Neural cell (in vitro differentiated cells): ENCODE results near the gene FGF12. TPM values are rescaled to one million over a fixed set of nuclear protein-coding genes. Genes with fewer than 3 reads are reported as not detected.

Source experiments
- H2AFZ ChIP-seq: fragments of 200-600, 300-800 bp; sonication (generic), shearing (Covaris generic); 2 replicates; pipeline ENCODE4 v1.6.0; 2014; ENCODE audit warnings: low read depth, mild to moderate bottlenecking, antibody characterized with exemption, low read length, moderate library complexity
- H3F3A ChIP-seq: fragments of 200-600 bp; shearing (Covaris generic); 2 replicates; pipeline ENCODE4 v1.6.1; 2016; ENCODE audit warnings: mild to moderate bottlenecking, moderate library complexity, mixed read lengths, antibody characterized with exemption, low read length; ENCODE audit not compliant: insufficient read depth, poor library complexity, severe bottlenecking
- H3K27ac ChIP-seq: fragments of 200-600, 300-800 bp; sonication (generic), shearing (Covaris generic); 2 replicates; pipeline ENCODE4 v1.5.1; 2014; ENCODE audit warnings: mild to moderate bottlenecking, low read length, moderate library complexity
- H3K27me3 ChIP-seq: fragments of 300-800, 200-600 bp; sonication (generic), shearing (Covaris generic); 2 replicates; pipeline ENCODE4 v1.6.0; 2014; ENCODE audit warnings: mild to moderate bottlenecking, low read depth, low read length, moderate library complexity; ENCODE audit not compliant: insufficient read depth
- H3K36me3 ChIP-seq: fragments of 300-800, 200-600 bp; sonication (generic), shearing (Covaris generic); 2 replicates; pipeline ENCODE4 v1.5.1; 2014; ENCODE audit warnings: mild to moderate bottlenecking, antibody characterized with exemption, low read length, moderate library complexity; ENCODE audit not compliant: insufficient read depth
- H3K4me2 ChIP-seq: fragments of 300-800, 200-600 bp; sonication (generic), shearing (Covaris generic); 2 replicates; pipeline ENCODE4 v1.6.0; 2014; ENCODE audit warnings: mild to moderate bottlenecking, low read length
- H3K4me3 ChIP-seq: fragments of 300-800, 200-600 bp; sonication (generic), shearing (Covaris generic); 2 replicates; pipeline ENCODE4 v1.5.1; 2014; ENCODE audit warnings: mild to moderate bottlenecking, low read length, moderate library complexity
- H3K79me2 ChIP-seq: fragments of 200-600 bp; shearing (Covaris generic); replicated peaks from 2 replicates; pipeline ENCODE4 v1.6.0; 2014; ENCODE audit warnings: mild to moderate bottlenecking, low read length, moderate library complexity; ENCODE audit not compliant: insufficient read depth
- H3K9ac ChIP-seq: fragments of 300-800, 200-600 bp; sonication (generic), shearing (Covaris generic); 2 replicates; pipeline ENCODE4 v1.6.1; 2016; ENCODE audit warnings: mild to moderate bottlenecking, low read length, mixed read lengths
- H3K9me2 ChIP-seq: fragments of 200-600 bp; shearing (Covaris generic); 2 replicates; pipeline ENCODE4 v1.6.1; 2016; ENCODE audit warnings: mild to moderate bottlenecking, low read length, mixed read lengths; ENCODE audit not compliant: insufficient read depth
- H3K9me3 ChIP-seq: fragments of 200-600, 300-800 bp; sonication (generic), shearing (Covaris generic); 2 replicates; pipeline ENCODE4 v1.6.1; 2016; ENCODE audit warnings: mild to moderate bottlenecking, mixed run types, low read length, moderate library complexity, mixed read lengths
- H4K20me1 ChIP-seq: fragments of 200-600 bp; shearing (Covaris generic); 2 replicates; pipeline ENCODE4 v1.6.1; 2016; ENCODE audit warnings: mild to moderate bottlenecking, mixed run types; ENCODE audit not compliant: insufficient read depth
- CTCF ChIP-seq: fragments of 450-650 bp; IDR thresholded peaks from 2 replicates; pipeline ENCODE4 v1.5.1; 2014; ENCODE audit warnings: antibody characterized with exemption, mild to moderate bottlenecking, moderate library complexity; ENCODE audit not compliant: poor library complexity, severe bottlenecking
- EP300 ChIP-seq: fragments of 450-650 bp; conservative IDR thresholded peaks from 2 replicates; pipeline ENCODE4 v1.6.1; 2014; ENCODE audit warnings: antibody characterized with exemption, mild to moderate bottlenecking, moderate library complexity; ENCODE audit not compliant: poor library complexity, severe bottlenecking
- EZH2 ChIP-seq: fragments of 200-600, 300-800 bp; shearing (Covaris generic), sonication (generic); IDR thresholded peaks from 2 replicates; pipeline ENCODE4 v1.6.1; 2014; ENCODE audit warnings: antibody characterized with exemption, low read length, borderline replicate concordance, mild to moderate bottlenecking; ENCODE audit not compliant: insufficient read depth, poor library complexity, severe bottlenecking
- MXI1 ChIP-seq: fragments of 450-650 bp; conservative IDR thresholded peaks from 2 replicates; pipeline ENCODE4 v1.6.1; 2014; ENCODE audit warnings: antibody characterized with exemption, mild to moderate bottlenecking; ENCODE audit not compliant: poor library complexity, severe bottlenecking
- POLR2AphosphoS5 ChIP-seq: IDR thresholded peaks from 2 replicates; pipeline ENCODE4 v1.6.1; 2012
- RAD21 ChIP-seq: fragments of 450-650 bp; conservative IDR thresholded peaks from 2 replicates; pipeline ENCODE4 v1.6.1; 2014; ENCODE audit warnings: antibody characterized with exemption, mild to moderate bottlenecking, moderate library complexity
- SMC3 ChIP-seq: fragments of 450-650 bp; conservative IDR thresholded peaks from 2 replicates; pipeline ENCODE4 v1.6.1; 2014; ENCODE audit warnings: antibody characterized with exemption, mild to moderate bottlenecking, moderate library complexity; ENCODE audit not compliant: poor library complexity
- TAF1 ChIP-seq: IDR thresholded peaks from 2 replicates; pipeline ENCODE4 v1.6.1; 2012; ENCODE audit warnings: low read depth
- polyA plus RNA-seq: library from polyadenylated mRNA; depleted of rRNA; stranded (reverse); fragments of >200 nt; gene quantifications from 2 replicates; pipeline ENCODE4 v1.2.3, GENCODE V29; 2014
- TF ChIP-seq, protein P1 (sequence below): IDR thresholded peaks from 2 replicates; pipeline ENCODE4 v1.6.1; 2012; ENCODE audit warnings: borderline replicate concordance

The FGF12 gene
- polyA plus RNA-seq, 1 donor from 2014 or later: 4.8 TPM

- Histone ChIP-seq H3K4me2 (no peak overlapping the region), H3K27ac (no peak overlapping the region), H3K27me3 (no peaks in the 10 kb centered on the region)
Observed at GRCh38 chr3:192372616-192373015, 354.7 kb downstream of the FGF12 start.

DNA sequence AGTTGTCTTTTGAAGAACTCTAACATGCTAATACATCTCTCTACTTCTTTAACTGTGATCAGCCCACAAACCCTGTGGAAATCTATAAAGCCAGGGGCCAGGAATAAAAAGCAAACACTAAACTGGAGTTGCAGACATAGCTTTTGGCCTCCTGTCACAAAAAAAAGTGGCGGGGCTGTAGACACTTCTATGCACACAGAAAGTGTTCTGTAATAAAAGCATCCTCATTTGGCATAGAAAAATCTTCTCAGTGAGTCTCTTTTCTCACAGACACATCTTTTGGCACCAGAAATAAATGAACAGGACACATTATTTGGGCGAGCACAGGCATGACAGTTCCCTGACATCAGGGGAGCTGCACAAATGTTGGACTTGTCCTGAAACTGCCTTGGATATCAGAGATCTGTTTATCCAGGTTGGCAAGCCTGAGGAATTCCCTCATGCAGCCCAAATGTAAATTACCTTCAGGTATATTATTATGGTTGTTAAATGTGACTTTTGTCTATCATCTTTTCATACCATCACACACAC is 355.4 kb downstream of the FGF12 start:
- Histone ChIP-seq H3K4me3 (no peak overlapping the region), H3K79me2 (no peaks in the 10 kb centered on the region), H3K9ac (no peak overlapping the region), H3K9me2 (no peaks in the 10 kb centered on the region), H3K36me3 (no peaks in the 10 kb centered on the region), H3K4me2 (no peak overlapping the region), H2AFZ (no peak overlapping the region), H3K27ac (no peak overlapping the region), H3K9me3 (no peaks in the 10 kb centered on the region), H4K20me1 (no peaks in the 10 kb centered on the region), H3F3A (no peaks in the 10 kb centered on the region), H3K27me3 (no peaks in the 10 kb centered on the region)
- no peak for TF ChIP-seq CTCF
- TF ChIP-seq EP300: no peak
- TF ChIP-seq RAD21: no peak
- TF ChIP-seq POLR2AphosphoS5: no peak
- TF ChIP-seq EZH2: no peak
- TF ChIP-seq TAF1: no peak
- TF ChIP-seq MXI1: no peak
- TF ChIP-seq SMC3: no peak
- TF ChIP-seq, protein P1, sequence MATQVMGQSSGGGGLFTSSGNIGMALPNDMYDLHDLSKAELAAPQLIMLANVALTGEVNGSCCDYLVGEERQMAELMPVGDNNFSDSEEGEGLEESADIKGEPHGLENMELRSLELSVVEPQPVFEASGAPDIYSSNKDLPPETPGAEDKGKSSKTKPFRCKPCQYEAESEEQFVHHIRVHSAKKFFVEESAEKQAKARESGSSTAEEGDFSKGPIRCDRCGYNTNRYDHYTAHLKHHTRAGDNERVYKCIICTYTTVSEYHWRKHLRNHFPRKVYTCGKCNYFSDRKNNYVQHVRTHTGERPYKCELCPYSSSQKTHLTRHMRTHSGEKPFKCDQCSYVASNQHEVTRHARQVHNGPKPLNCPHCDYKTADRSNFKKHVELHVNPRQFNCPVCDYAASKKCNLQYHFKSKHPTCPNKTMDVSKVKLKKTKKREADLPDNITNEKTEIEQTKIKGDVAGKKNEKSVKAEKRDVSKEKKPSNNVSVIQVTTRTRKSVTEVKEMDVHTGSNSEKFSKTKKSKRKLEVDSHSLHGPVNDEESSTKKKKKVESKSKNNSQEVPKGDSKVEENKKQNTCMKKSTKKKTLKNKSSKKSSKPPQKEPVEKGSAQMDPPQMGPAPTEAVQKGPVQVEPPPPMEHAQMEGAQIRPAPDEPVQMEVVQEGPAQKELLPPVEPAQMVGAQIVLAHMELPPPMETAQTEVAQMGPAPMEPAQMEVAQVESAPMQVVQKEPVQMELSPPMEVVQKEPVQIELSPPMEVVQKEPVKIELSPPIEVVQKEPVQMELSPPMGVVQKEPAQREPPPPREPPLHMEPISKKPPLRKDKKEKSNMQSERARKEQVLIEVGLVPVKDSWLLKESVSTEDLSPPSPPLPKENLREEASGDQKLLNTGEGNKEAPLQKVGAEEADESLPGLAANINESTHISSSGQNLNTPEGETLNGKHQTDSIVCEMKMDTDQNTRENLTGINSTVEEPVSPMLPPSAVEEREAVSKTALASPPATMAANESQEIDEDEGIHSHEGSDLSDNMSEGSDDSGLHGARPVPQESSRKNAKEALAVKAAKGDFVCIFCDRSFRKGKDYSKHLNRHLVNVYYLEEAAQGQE: no peak

More at GRCh38 chr3:192372616-192373015, 354.7 kb downstream of the FGF12 start:
- no peak overlapping the region for H3K9ac ChIP-seq
- no peak overlapping the region for H2AFZ ChIP-seq
- no peak overlapping the region for H3K4me3 ChIP-seq
- no peaks in the 10 kb centered on the region for H3K79me2 ChIP-seq
- TF ChIP-seq SMC3 (no peak), RAD21 (no peak), MXI1 (no peak), EP300 (no peak), CTCF (no peak)
- TF ChIP-seq, protein P1: no peak
- no peaks in the 10 kb centered on the region for H3K9me2 ChIP-seq
- no peaks in the 10 kb centered on the region for H3F3A ChIP-seq
- H3K9me3 ChIP-seq: no peaks in the 10 kb centered on the region
- H4K20me1 ChIP-seq: no peaks in the 10 kb centered on the region
- H3K36me3 ChIP-seq: no peaks in the 10 kb centered on the region
